ENCODE results near the gene CREB5. TPM values are rescaled to one million over a fixed set of nuclear protein-coding genes. Genes with fewer than 3 reads are reported as not detected.

The CREB5 gene
- total and polyA plus RNA-seq, 5 donors: 4.0 to 20.4 (median 9.9) TPM

- 5% methylated on average over 15 of the region's 15 CpGs for WGBS
- Histone ChIP-seq H3K27me3 (ENCODE audit: control insufficient read depth, insufficient read depth) (no peaks in the 10 kb centered on the region), H3K4me3 (ENCODE audit: low read length) (peak overlapping the region; percentile 68), H3K9me3 (ENCODE audit: control insufficient read depth, low read length) (no peaks in the 10 kb centered on the region), H3K4me1 (ENCODE audit: control insufficient read depth, insufficient read depth, low read length) (peaks cover 2% of the 10 kb centered on the region), H3K27ac (ENCODE audit: low read length) (peak overlapping the region; percentile 81)
- intact Hi-C loops (cut with DNase I): no loop called here
- DNase-seq: peak; percentile 92 to 95 (median 93)
- ATAC-seq: peak; percentile 95 to 97
These were observed 273.5 kb downstream of the CREB5 start for GRCh38 chr7:28685644-28686417.

DNA sequence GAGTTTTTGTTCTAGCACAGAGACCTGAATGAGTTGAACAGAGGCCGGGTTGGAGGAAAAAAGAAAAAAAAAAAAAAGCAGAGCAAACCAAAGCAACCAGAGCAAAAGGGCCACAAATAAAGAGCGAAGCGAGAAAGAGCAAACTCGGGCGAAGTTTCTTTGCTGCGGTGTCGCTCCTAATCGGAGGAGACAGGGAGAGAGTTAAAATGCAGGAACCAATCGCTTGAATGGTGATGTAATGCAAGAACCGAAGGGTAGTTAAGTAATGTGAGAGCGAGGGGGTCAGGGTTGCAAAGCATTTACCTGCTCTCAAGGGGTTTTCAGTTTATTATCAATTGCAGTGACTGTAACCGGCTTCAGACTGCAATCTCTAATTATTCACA, 274.1 kb downstream of the CREB5 start:
- ATAC-seq (peak; percentile 36 to 67), DNase-seq (peak in 1 of 3 donors; percentile 41)
- H3K4me1 ChIP-seq (ENCODE audit: control insufficient read depth, insufficient read depth, low read length): peaks cover 2% of the 10 kb centered on the region

DNA sequence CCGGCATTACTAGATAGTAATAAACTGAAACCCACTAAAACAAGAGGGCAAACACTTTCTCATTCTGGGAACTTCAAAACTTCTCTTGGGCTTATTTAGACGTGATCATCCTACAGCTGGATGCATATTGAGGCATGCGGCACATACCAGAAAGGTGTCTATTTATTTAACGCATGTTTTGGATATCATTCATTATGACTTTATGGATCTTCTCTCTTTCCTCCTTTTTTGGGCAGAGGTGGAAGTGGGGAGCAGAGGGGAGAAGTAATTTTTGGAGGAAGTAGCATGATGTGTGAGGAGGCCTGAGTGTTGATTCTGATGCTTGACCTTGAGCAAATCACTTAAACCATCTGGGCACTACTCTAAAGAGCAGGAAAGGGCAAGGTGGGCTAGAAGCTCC, 275.2 kb downstream of the CREB5 start:
- Histone ChIP-seq H3K27me3 (ENCODE audit: control insufficient read depth, insufficient read depth) (no peaks in the 10 kb centered on the region), H3K4me3 (ENCODE audit: low read length) (peak overlapping the region; percentile 68), H3K4me1 (ENCODE audit: control insufficient read depth, insufficient read depth, low read length) (peaks cover 2% of the 10 kb centered on the region), H3K27ac (ENCODE audit: low read length) (no peak overlapping the region), H3K9me3 (ENCODE audit: control insufficient read depth, low read length) (no peaks in the 10 kb centered on the region)
- 38% methylated on average over 4 of the region's 4 CpGs for WGBS
- ATAC-seq (no peak), DNase-seq (no peak)
- intact Hi-C loops (cut with DNase I): no loop called here

More for the DNA sequence above, 274.1 kb downstream of the CREB5 start:
- Histone ChIP-seq H3K27ac (ENCODE audit: low read length) (peak overlapping the region; percentile 81), H3K9me3 (ENCODE audit: control insufficient read depth, low read length) (no peaks in the 10 kb centered on the region), H3K27me3 (ENCODE audit: control insufficient read depth, insufficient read depth) (no peaks in the 10 kb centered on the region), H3K4me3 (ENCODE audit: low read length) (peak overlapping the region; percentile 68)
- 10% methylated on average over 12 of the region's 12 CpGs for WGBS
- intact Hi-C loops (cut with DNase I): no loop called here

GRCh38 chr7:28688174-28688573, 275.9 kb downstream of the CREB5 start:
- WGBS: 53% methylated on average over 2 of the region's 2 CpGs
- DNase-seq: no peak
- intact Hi-C loops (cut with DNase I): no loop called here
- Histone ChIP-seq H3K4me3 (ENCODE audit: low read length) (no peak overlapping the region), H3K4me1 (ENCODE audit: control insufficient read depth, insufficient read depth, low read length) (peaks cover 2% of the 10 kb centered on the region), H3K9me3 (ENCODE audit: control insufficient read depth, low read length) (no peaks in the 10 kb centered on the region), H3K27ac (ENCODE audit: low read length) (no peak overlapping the region), H3K27me3 (ENCODE audit: control insufficient read depth, insufficient read depth) (no peaks in the 10 kb centered on the region)
- ATAC-seq: no peak

DNA sequence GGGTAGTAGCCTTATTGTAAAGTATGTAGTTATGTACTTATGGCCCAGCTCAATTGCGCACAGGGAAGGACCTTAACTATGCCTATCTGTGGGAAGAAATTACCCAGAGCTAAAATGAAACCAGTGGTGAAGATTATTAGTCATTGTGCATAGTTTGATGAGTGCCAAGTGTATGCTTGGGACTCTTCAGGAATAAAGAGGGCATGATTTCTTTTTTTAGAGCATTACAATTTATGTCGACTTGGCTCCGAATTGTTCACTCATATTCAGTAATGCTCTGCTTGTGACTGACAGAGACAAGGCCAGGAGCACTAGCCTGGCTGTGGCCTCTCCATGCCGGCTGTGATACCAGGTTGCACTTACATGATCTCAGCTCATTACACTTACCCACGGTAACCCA, 276.3 kb downstream of the CREB5 start:
- DNase-seq: peak in 1 of 3 donors; percentile 36
- peak in 1 of 2 donors; percentile 6 for ATAC-seq
- Histone ChIP-seq H3K4me1 (ENCODE audit: control insufficient read depth, insufficient read depth, low read length) (peaks cover 2% of the 10 kb centered on the region), H3K4me3 (ENCODE audit: low read length) (no peak overlapping the region), H3K27ac (ENCODE audit: low read length) (no peak overlapping the region), H3K9me3 (ENCODE audit: control insufficient read depth, low read length) (no peaks in the 10 kb centered on the region), H3K27me3 (ENCODE audit: control insufficient read depth, insufficient read depth) (no peaks in the 10 kb centered on the region)
- intact Hi-C loops (cut with DNase I): no loop called here
- 40% methylated on average over 5 of the region's 5 CpGs for WGBS

DNA sequence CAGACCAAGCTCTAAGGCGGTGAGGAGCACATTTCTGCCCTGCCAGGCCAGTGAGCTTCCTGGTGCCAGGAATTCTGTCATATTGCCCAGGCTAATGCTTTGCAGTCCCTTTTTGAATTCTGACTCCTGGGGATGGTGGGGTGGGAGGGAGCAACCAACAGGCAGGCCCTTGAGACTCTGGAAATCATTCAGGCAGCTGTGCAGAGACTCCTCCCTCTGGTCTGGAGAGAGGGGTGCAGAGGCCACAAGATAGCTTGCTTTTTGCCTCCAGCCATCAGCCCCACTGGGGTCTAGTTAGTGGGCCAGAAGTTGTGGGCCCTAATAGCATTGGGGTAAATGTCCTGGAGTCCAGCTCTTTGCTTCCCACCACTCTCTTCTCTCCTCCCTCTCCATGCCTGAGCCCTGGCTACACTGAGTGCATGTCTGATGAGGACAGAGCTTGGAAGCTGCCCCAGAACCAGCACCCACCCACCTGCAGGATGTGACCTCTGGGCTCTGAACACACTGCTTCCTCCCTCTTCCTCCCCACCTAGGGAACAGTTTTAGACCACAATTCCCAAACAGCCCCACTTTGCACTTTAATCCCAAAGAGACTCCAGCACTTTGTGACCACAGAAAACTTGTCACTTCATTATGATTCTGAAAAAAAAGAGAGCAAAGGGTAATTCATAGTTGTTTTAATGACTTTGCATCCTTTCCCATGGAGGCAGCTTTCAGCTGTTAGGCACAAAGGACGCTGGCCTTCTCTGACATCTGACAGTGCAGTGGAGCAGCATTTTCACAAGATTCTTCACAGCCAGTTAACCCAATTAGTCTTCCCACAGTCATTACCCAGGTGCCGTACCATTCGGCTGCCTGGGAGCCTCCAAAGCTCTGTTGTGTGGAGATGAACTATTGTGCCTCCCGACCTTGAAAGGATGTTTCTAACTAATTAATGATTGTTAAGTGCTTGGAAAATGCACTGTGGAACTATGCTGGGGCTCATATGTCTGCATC, 283.3 kb downstream of the CREB5 start:
- no peaks in the 10 kb centered on the region for H3K4me1 ChIP-seq (ENCODE audit: control insufficient read depth, insufficient read depth, low read length)
- DNase-seq (peak in 1 of 3 donors; percentile 50), ATAC-seq (peak; percentile 62 to 87)
- no peaks in the 10 kb centered on the region for H3K9me3 ChIP-seq (ENCODE audit: control insufficient read depth, low read length)
- 69% methylated on average over 5 of the region's 5 CpGs for WGBS
- no peaks in the 10 kb centered on the region for H3K27me3 ChIP-seq (ENCODE audit: control insufficient read depth, insufficient read depth)
- peak overlapping the region; percentile 31 for H3K27ac ChIP-seq (ENCODE audit: low read length)
- intact Hi-C loops (cut with DNase I): no loop called here
- H3K4me3 ChIP-seq (ENCODE audit: low read length): no peak overlapping the region

DNA sequence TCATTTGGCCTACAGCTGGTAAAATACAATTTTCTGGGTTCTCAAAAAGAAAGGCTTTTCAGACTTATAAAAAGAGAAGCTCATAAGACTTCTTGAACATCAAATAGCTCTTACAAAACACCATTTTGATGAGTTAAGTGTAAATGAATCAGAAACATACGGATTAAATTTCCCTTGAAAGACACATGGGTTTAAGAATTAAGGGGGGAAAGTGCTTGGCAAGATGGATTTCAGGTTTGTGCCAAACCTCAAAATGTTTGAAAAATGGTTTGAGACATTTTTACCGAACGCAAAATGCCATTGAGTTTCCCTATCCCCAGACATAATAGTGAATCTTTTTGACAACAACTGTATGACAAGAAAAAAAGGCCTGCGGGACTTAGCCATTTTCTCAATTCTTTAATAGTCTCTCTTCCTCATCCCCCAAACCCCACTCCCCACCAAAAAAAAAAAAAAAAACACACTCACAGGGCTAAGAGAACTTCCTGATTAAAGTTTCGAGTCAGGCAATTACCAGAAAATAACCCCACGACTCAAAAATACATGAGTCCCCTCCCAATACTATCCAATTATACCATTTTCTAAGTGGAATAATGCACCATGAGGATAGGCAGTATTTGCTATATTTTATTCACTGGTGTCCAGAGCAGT, 285.7 kb downstream of the CREB5 start:
- Histone ChIP-seq H3K9me3 (ENCODE audit: control insufficient read depth, low read length) (no peaks in the 10 kb centered on the region), H3K4me1 (ENCODE audit: control insufficient read depth, insufficient read depth, low read length) (no peaks in the 10 kb centered on the region), H3K27ac (ENCODE audit: low read length) (no peak overlapping the region), H3K27me3 (ENCODE audit: control insufficient read depth, insufficient read depth) (no peaks in the 10 kb centered on the region), H3K4me3 (ENCODE audit: low read length) (no peak overlapping the region)
- ATAC-seq (no peak), DNase-seq (no peak)
- 71% methylated on average over 6 of the region's 6 CpGs for WGBS
- intact Hi-C loops (cut with DNase I): no loop called here

GRCh38 chr7:28698840-28699239, 286.5 kb downstream of the CREB5 start:
- Histone ChIP-seq H3K27me3 (ENCODE audit: control insufficient read depth, insufficient read depth) (no peaks in the 10 kb centered on the region), H3K4me3 (ENCODE audit: low read length) (peak overlapping the region; percentile 29), H3K9me3 (ENCODE audit: control insufficient read depth, low read length) (no peaks in the 10 kb centered on the region), H3K27ac (ENCODE audit: low read length) (no peak overlapping the region), H3K4me1 (ENCODE audit: control insufficient read depth, insufficient read depth, low read length) (no peaks in the 10 kb centered on the region)
- WGBS: 59% methylated on average over 6 of the region's 6 CpGs
- peak in 1 of 3 donors; percentile 55 for DNase-seq
- ATAC-seq: peak; percentile 42 to 60
- intact Hi-C loops (cut with DNase I): no loop called here

DNA sequence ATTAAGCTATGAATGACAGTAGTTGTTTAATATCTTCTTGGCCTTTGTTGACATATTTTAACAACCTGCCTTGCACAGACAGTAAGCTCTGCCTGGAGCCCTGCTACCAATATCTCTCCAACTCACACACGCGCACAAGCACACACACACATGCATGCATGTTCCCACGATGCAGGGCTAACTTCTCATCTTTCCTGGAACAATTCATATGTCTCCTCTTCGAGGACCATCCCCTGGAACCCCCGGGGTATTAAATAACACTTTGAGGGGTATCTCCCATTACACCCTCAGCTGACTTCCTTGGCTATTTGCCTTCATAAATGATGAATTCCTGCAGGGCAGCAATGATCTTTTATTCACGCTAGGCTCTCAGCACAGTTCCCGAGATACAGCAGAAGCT, 287.8 kb downstream of the CREB5 start:
- H3K9me3 ChIP-seq (ENCODE audit: control insufficient read depth, low read length): no peaks in the 10 kb centered on the region
- whole genome bisulfite sequencing: 53% methylated on average over 7 of the region's 7 CpGs
- H3K27me3 ChIP-seq (ENCODE audit: control insufficient read depth, insufficient read depth): no peaks in the 10 kb centered on the region
- peak in 1 of 2 donors; percentile 20 for ATAC-seq
- no peak overlapping the region for H3K4me3 ChIP-seq (ENCODE audit: low read length)
- intact Hi-C loops (cut with DNase I): no loop called here
- no peak overlapping the region for H3K27ac ChIP-seq (ENCODE audit: low read length)
- H3K4me1 ChIP-seq (ENCODE audit: control insufficient read depth, insufficient read depth, low read length): no peaks in the 10 kb centered on the region
- no peak for DNase-seq

GRCh38 chr7:28700790-28701203, 288.5 kb downstream of the CREB5 start:
- Histone ChIP-seq H3K27me3 (ENCODE audit: control insufficient read depth, insufficient read depth) (no peaks in the 10 kb centered on the region), H3K4me1 (ENCODE audit: control insufficient read depth, insufficient read depth, low read length) (no peaks in the 10 kb centered on the region), H3K9me3 (ENCODE audit: control insufficient read depth, low read length) (no peaks in the 10 kb centered on the region), H3K27ac (ENCODE audit: low read length) (no peak overlapping the region), H3K4me3 (ENCODE audit: low read length) (no peak overlapping the region)
- WGBS: 51% methylated on average over 3 of the region's 3 CpGs
- DNase-seq: no peak
- intact Hi-C loops (cut with DNase I): no loop called here
- ATAC-seq: peak; percentile 26 to 40
